Trophoblast cell (in vitro differentiated cells and primary cell): Measurements from ENCODE around the gene GOLGA3.
A peak's percentile ranks its signal among the peaks of the same experiment; 100 is the strongest.
"Not testable (repeated sequence)": the region's sequence is repeated elsewhere in the genome, so short reads cannot be mapped to it uniquely, and the experiment has no call there.

ENCODE experiments used
- DNase-seq, 2 donors: peaks; one replicate each; pipeline ENCODE4 v3.0.0-alpha.2; 2016
- H2AFZ ChIP-seq: 2 replicates; pipeline ENCODE4 v1.6.1; 2013; ENCODE audit warnings: low read length, moderate library complexity, mild to moderate bottlenecking; ENCODE audit not compliant: insufficient read depth, poor library complexity
- H2AK5ac ChIP-seq: 2 replicates; pipeline ENCODE4 v1.6.1; 2013; ENCODE audit warnings: mild to moderate bottlenecking, low read length
- H2BK120ac ChIP-seq: 2 replicates; pipeline ENCODE4 v1.6.1; 2013; ENCODE audit warnings: low read length, mild to moderate bottlenecking, moderate library complexity; ENCODE audit not compliant: insufficient read depth, poor library complexity
- H2BK12ac ChIP-seq: 2 replicates; pipeline ENCODE4 v1.6.1; 2013; ENCODE audit warnings: mild to moderate bottlenecking, low read length, moderate library complexity
- H2BK5ac ChIP-seq: 2 replicates; pipeline ENCODE4 v1.6.1; 2013; ENCODE audit warnings: low read length, low read depth, moderate library complexity, mild to moderate bottlenecking; ENCODE audit not compliant: poor library complexity
- H3K14ac ChIP-seq: 2 replicates; pipeline ENCODE4 v1.6.1; 2013; ENCODE audit warnings: mild to moderate bottlenecking, low read length
- H3K18ac ChIP-seq: 2 replicates; pipeline ENCODE4 v1.6.1; 2013; ENCODE audit warnings: mild to moderate bottlenecking, low read length
- H3K23ac ChIP-seq: 2 replicates; pipeline ENCODE4 v1.6.1; 2013; ENCODE audit warnings: low read length
- H3K27ac ChIP-seq: 2 replicates; pipeline ENCODE4 v1.5.1; 2013; ENCODE audit warnings: low read depth, mild to moderate bottlenecking, inconsistent platforms, low read length, moderate library complexity
- H3K27me3 ChIP-seq: 2 replicates; pipeline ENCODE4 v1.6.1; 2013; ENCODE audit warnings: inconsistent platforms, mild to moderate bottlenecking, low read length, moderate library complexity; ENCODE audit not compliant: insufficient read depth
- H3K36me3 ChIP-seq, 2 experiments: 1 replicate in 1 of 2; 2 replicates in 1 of 2; pipeline ENCODE4 v1.6.1; 2013; ENCODE audit warnings: low read length in 2 of 2, mild to moderate bottlenecking in 2 of 2, moderate library complexity in 1 of 2; ENCODE audit not compliant: insufficient read depth in 2 of 2, control insufficient read depth in 1 of 2
- H3K4ac ChIP-seq: 2 replicates; pipeline ENCODE4 v1.6.1; 2013; ENCODE audit warnings: low read depth, mild to moderate bottlenecking, low read length, moderate library complexity
- H3K4me1 ChIP-seq, 2 experiments: 1 replicate in 1 of 2; 2 replicates in 1 of 2; pipeline ENCODE4 v1.6.1; 2013; ENCODE audit warnings: low read length in 2 of 2, mild to moderate bottlenecking in 2 of 2, moderate library complexity in 1 of 2; ENCODE audit not compliant: insufficient read depth in 2 of 2, control insufficient read depth in 1 of 2
- H3K4me2 ChIP-seq: 2 replicates; pipeline ENCODE4 v1.6.1; 2013; ENCODE audit warnings: inconsistent platforms, mild to moderate bottlenecking, low read length, moderate library complexity
- H3K4me3 ChIP-seq: 2 replicates; pipeline ENCODE4 v1.5.1; 2013; ENCODE audit warnings: mild to moderate bottlenecking, low read depth, low read length, inconsistent platforms
- H3K79me1 ChIP-seq: one replicate; pipeline ENCODE4 v1.6.1; 2013; ENCODE audit warnings: low read length
- H3K79me2 ChIP-seq: 2 replicates; pipeline ENCODE4 v1.6.1; 2013; ENCODE audit warnings: low read length, mild to moderate bottlenecking; ENCODE audit not compliant: control insufficient read depth, insufficient read depth, poor library complexity
- H3K9ac ChIP-seq: 2 replicates; pipeline ENCODE4 v1.6.1; 2013; ENCODE audit warnings: mild to moderate bottlenecking, low read length
- H3K9me3 ChIP-seq: 2 replicates; pipeline ENCODE4 v1.6.1; 2013; ENCODE audit warnings: low read depth, mild to moderate bottlenecking, control low read depth, inconsistent platforms, low read length; ENCODE audit not compliant: insufficient read depth
- H4K12ac ChIP-seq: 2 replicates; pipeline ENCODE4 v1.6.1; 2013; ENCODE audit warnings: low read depth, mild to moderate bottlenecking, low read length, moderate library complexity
- H4K8ac ChIP-seq: 2 replicates; pipeline ENCODE4 v1.6.1; 2013; ENCODE audit warnings: low read depth, mild to moderate bottlenecking, low read length, moderate library complexity
- H4K91ac ChIP-seq: one replicate; pipeline ENCODE4 v1.6.1; 2013; ENCODE audit warnings: low read depth, mild to moderate bottlenecking, low read length, moderate library complexity
- WGBS: extraction: QIAGEN DNeasy Blood & Tissue Kit; methylation state at CpG from one replicate; pipeline ENCODE4 v1.1.7; 2013; ENCODE audit warnings: missing lambda C conversion rate; ENCODE audit not compliant: insufficient read length, insufficient coverage; ENCODE audit errors: extremely low coverage; 5-methylcytosine and 5-hydroxymethylcytosine counted together

Gene GOLGA3

DNA sequence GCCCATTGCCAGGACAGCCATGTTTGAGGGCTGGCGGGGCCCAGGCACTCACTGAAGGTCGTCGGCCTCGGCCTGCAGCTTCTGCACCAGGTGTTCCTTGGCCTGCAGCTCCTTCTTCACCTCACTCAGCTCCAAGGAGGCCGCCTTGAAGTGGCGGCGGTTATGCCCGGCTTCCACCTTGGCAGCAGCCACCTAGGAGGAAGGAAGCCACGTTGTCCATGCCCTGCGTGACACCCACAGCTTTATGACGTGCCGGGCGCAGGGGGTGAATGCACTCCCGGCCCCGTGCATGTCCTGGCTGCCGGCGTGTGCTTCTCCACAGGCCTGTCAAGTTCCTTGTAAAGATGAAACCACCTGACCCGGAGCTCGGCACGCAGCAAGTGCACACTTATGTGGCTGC is 51.1 kb downstream of the GOLGA3 start:
- no CpG with 5 or more reads among the region's 20 CpGs for WGBS

DNA sequence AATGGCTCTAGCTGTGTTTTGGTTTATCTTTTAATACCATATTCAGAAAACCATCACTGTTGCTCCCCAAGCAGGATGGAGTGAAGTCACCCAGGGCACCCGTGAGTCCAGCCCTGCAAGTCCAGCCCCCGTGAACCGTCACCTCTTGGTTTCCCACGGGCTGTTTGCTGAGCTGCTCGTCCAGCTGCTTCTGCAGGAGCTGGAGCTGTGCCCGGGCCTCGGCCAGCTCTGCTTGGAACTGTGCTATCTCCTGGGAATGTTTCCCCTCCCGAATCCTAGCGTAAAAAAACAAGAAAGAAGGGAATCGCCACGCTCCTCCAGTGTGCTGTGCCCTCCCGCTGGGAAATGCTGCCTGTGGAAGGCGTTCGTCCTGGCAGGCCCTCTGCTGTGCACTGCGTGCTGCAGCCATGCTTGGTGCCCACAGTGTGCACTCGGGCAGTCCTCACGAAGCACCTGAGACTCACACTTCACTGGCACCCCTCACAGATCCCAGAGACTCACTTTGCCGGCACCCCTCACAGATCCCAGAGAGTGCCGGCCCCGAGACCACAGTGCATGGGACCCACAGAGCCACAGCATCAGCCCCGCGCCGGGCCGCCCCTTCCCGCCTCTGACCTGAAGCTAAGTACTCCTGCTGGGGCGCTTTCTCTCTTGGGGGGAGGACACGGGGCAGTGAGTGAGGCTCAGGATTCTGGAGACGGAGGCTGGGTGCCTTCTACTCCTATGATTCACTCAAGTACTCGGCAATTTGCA is 51.7 kb downstream of the GOLGA3 start:
- Histone ChIP-seq H3K18ac (no peak overlapping the region), H3K23ac (no peak overlapping the region), H3K4me2 (no peak overlapping the region), H3K9me3 (peaks cover 8% of the 10 kb centered on the region), H3K27ac (no peak overlapping the region), H3K4me3 (no peak overlapping the region), H2BK120ac (no peak overlapping the region), H3K9ac (no peak overlapping the region), H4K91ac (no peak overlapping the region), H4K8ac (no peak overlapping the region), H4K12ac (no peak overlapping the region), H2BK12ac (no peak overlapping the region), H3K14ac (no peak overlapping the region), H3K79me2 (no peaks in the 10 kb centered on the region), H2AFZ (no peak overlapping the region), H2AK5ac (no peak overlapping the region), H2BK5ac (no peak overlapping the region), H3K4ac (no peak overlapping the region), H3K4me1 (no peaks in the 10 kb centered on the region), H3K79me1 (no peaks in the 10 kb centered on the region), H3K36me3 (peaks cover 77 to 89% of the 10 kb centered on the region in 2 experiments), H3K27me3 (no peaks in the 10 kb centered on the region)
- no peak for DNase-seq
- no CpG with 5 or more reads among the region's 29 CpGs for WGBS

More for the DNA sequence above, 51.1 kb downstream of the GOLGA3 start:
- Histone ChIP-seq H2BK120ac (no peak overlapping the region), H2BK12ac (no peak overlapping the region), H4K12ac (peak overlapping the region; percentile 7), H3K9me3 (peaks cover 10% of the 10 kb centered on the region), H3K27me3 (no peaks in the 10 kb centered on the region), H3K79me2 (no peaks in the 10 kb centered on the region), H3K18ac (no peak overlapping the region), H3K27ac (no peak overlapping the region), H2AFZ (no peak overlapping the region), H3K36me3 (peaks cover 81 to 90% of the 10 kb centered on the region in 2 experiments), H3K23ac (no peak overlapping the region), H3K4ac (no peak overlapping the region), H3K14ac (no peak overlapping the region), H3K9ac (no peak overlapping the region), H2AK5ac (no peak overlapping the region), H4K91ac (no peak overlapping the region), H3K79me1 (no peaks in the 10 kb centered on the region), H2BK5ac (no peak overlapping the region), H4K8ac (no peak overlapping the region), H3K4me3 (no peak overlapping the region), H3K4me2 (no peak overlapping the region), H3K4me1 (no peaks in the 10 kb centered on the region)
- no peak for DNase-seq

DNA sequence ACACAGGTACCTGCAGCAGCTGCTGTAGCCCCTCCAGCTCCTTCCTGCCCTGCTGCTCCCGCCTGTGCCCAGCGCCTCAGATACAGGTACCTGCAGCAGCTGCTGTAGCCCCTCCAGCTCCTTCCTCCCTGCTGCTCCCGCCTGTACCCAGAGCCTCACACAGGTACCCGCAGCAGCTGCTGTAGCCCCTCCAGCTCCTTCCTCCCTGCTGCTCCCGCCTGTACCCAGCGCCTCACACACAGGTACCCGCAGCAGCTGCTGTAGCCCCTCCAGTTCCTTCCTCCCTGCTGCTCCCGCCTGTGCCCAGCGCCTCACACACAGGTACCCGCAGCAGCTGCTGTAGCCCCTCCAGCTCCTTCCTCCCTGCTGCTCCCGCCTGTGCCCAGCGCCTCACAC is 52.4 kb downstream of the GOLGA3 start:
- not testable (repeated sequence) for H4K91ac ChIP-seq, H3K9me3 ChIP-seq, H3K4me1 ChIP-seq, H3K27me3 ChIP-seq, H3K79me2 ChIP-seq, H2BK12ac ChIP-seq, DNase-seq, H4K8ac ChIP-seq, H3K18ac ChIP-seq, H3K4me2 ChIP-seq, H3K14ac ChIP-seq, H3K27ac ChIP-seq, H4K12ac ChIP-seq, H2AFZ ChIP-seq, H2AK5ac ChIP-seq, H3K23ac ChIP-seq, H3K4ac ChIP-seq, H2BK120ac ChIP-seq, H3K9ac ChIP-seq, H3K4me3 ChIP-seq, H2BK5ac ChIP-seq, H3K79me1 ChIP-seq
- H3K36me3 ChIP-seq: peaks cover 76 to 88% of the 10 kb centered on the region in 2 experiments
- WGBS: no CpG with 5 or more reads among the region's 12 CpGs

DNA sequence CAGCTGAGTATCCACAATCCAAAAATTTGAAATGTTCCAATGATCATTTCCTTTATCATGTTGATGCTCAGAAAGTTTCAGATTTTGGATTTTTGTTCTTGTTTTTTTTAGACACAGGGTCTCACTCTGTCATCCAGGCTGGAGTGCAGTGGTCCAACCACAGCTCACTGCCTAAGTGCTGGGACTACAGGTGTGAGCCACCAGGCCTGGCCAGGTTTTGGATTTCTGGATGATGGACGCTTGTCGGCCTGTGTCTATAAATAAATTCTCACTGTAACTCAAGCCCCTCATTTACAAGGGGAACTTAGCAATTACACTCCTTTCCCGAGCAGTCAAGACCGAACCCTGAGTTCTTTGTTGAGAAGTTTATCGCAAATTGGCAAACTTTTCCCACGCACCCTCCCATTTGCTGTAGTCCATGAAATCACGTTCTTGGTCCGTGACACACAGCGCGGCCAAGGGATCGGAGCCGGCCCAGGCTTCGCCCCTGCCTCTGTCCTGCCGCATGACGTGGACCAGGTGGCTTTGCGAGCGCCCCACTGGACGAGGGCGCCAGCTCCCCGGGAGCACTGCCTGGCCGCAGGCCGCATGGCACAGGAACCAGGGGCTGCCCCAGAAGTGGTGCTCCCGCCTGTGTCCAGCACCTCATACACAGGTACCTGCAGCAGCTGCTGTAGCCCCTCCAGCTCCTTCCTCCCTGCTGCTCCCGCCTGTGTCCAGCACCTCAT is 53.0 kb downstream of the GOLGA3 start:
- H3K4ac ChIP-seq: no peak overlapping the region
- no CpG with 5 or more reads among the region's 24 CpGs for WGBS

More for the DNA sequence above, 53.0 kb downstream of the GOLGA3 start:
- no peak overlapping the region for H3K9ac ChIP-seq
- no peaks in the 10 kb centered on the region for H3K79me1 ChIP-seq
- H3K4me3 ChIP-seq: no peak overlapping the region
- H2BK120ac ChIP-seq: no peak overlapping the region
- H3K9me3 ChIP-seq: peaks cover 7% of the 10 kb centered on the region
- no peak overlapping the region for H4K91ac ChIP-seq
- no peak for DNase-seq
- peaks cover 72 to 84% of the 10 kb centered on the region in 2 experiments for H3K36me3 ChIP-seq
- no peaks in the 10 kb centered on the region for H3K27me3 ChIP-seq
- H3K14ac ChIP-seq: no peak overlapping the region
- H2BK5ac ChIP-seq: no peak overlapping the region
- no peak overlapping the region for H2AFZ ChIP-seq
- H2BK12ac ChIP-seq: no peak overlapping the region
- H4K12ac ChIP-seq: no peak overlapping the region
- no peaks in the 10 kb centered on the region for H3K79me2 ChIP-seq
- no peak overlapping the region for H3K18ac ChIP-seq
- H3K23ac ChIP-seq: no peak overlapping the region
- no peak overlapping the region for H3K27ac ChIP-seq
- H3K4me1 ChIP-seq: no peaks in the 10 kb centered on the region
- no peak overlapping the region for H2AK5ac ChIP-seq
- H4K8ac ChIP-seq: no peak overlapping the region
- no peak overlapping the region for H3K4me2 ChIP-seq
